Inferior parietal cortex (tissue), 1 donor: ENCODE data around the gene RAB31.
"Not testable (repeated sequence)": the region's sequence is repeated elsewhere in the genome, so short reads cannot be mapped to it uniquely, and the experiment has no call there.

Experiments used
- DNase-seq: peaks from one replicate; pipeline ENCODE4 v3.0.0-alpha.2; 2016; ENCODE audit errors: extremely low spot score

RAB31 gene

GRCh38 chr18:9886005-9886348 lies 177.9 kb downstream of the RAB31 start:
- no peak for DNase-seq

- no peak for DNase-seq
These were observed 179.9 kb downstream of the RAB31 start for GRCh38 chr18:9887992-9888391.

GRCh38 chr18:9890196-9890595 lies 182.1 kb downstream of the RAB31 start:
- DNase-seq = no peak

- DNase-seq = no peak
These were observed 182.9 kb downstream of the RAB31 start for GRCh38 chr18:9890957-9891356.

- not testable (repeated sequence) for DNase-seq
These were observed 183.4 kb downstream of the RAB31 start for GRCh38 chr18:9891515-9891914.

GRCh38 chr18:9894454-9895068 lies 186.5 kb downstream of the RAB31 start:
- DNase-seq = no peak

GRCh38 chr18:9897129-9897528 lies 189.0 kb downstream of the RAB31 start:
- DNase-seq = no peak

GRCh38 chr18:9897787-9898291 lies 189.7 kb downstream of the RAB31 start:
- DNase-seq = not testable (repeated sequence)

- no peak for DNase-seq
These were observed 190.9 kb downstream of the RAB31 start for GRCh38 chr18:9898792-9899549.

- DNase-seq = not testable (repeated sequence)
These were observed 191.4 kb downstream of the RAB31 start for GRCh38 chr18:9899550-9899930.

- no peak for DNase-seq
These were observed 192.6 kb downstream of the RAB31 start for GRCh38 chr18:9900699-9901098.

- no peak for DNase-seq
These were observed 193.3 kb downstream of the RAB31 start for GRCh38 chr18:9901377-9901776.

- not testable (repeated sequence) for DNase-seq
These were observed 194.2 kb downstream of the RAB31 start for GRCh38 chr18:9902264-9902663.

GRCh38 chr18:9902832-9903231 lies 194.7 kb downstream of the RAB31 start:
- DNase-seq = no peak

GRCh38 chr18:9905401-9905922 lies 197.4 kb downstream of the RAB31 start:
- DNase-seq = no peak

GRCh38 chr18:9906481-9906880 lies 198.4 kb downstream of the RAB31 start:
- no peak for DNase-seq

GRCh38 chr18:9907867-9908266 lies 199.8 kb downstream of the RAB31 start:
- no peak for DNase-seq

- no peak for DNase-seq
These were observed 202.0 kb downstream of the RAB31 start for GRCh38 chr18:9910071-9910470.

- no peak for DNase-seq
These were observed 202.6 kb downstream of the RAB31 start for GRCh38 chr18:9910661-9911060.

- DNase-seq = no peak
These were observed 203.1 kb downstream of the RAB31 start for GRCh38 chr18:9911226-9911625.
